HG02610 (cell line): ENCODE measurements around the gene MSRB3.

Experiments
- ATAC-seq: cut with Tn5 transposase; IDR thresholded peaks from one replicate; pipeline ENCODE4 v1.9.1; 2021; ENCODE audit warnings: mild to moderate bottlenecking, moderate library complexity; ENCODE audit not compliant: unreplicated experiment

Gene MSRB3

DNA sequence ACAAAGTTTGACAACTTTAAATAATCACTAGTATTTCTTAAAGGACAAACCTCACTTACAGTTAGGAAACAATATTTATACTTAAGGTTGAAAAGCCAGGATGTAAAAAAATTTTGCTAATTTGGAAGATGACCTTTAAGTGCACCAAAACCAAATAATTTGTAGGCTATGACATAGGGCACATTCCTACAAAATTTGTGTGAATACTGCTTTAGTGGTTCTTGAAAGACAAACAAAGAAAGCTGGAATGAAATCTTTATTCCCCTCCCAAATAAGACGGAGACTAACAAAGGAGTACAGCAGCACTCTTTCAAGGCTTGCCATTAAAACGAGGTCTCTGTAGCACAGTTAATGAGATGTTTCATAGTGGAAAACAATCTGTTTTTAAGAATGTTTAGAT lies 45.6 kb downstream of the MSRB3 start:
- ATAC-seq, result no peak

DNA sequence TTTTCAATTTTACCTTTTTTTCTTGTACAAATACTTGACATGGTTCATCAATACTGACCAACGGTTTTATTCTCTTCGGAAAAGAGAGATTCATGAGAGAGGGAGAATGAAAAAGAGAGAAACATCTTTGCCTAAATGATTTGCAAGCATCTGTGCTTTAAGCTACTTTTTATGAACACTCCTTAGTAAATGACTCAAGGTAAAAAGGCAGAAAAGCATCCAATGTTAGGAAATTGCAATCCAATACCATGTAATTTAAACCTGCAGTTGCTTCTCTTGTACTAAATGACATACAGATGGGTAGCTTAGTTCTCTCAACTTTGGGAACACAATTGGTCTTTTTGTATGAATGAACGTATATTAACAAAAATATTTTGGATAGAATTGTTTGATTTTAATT lies 46.1 kb downstream of the MSRB3 start:
- no peak for ATAC-seq

DNA sequence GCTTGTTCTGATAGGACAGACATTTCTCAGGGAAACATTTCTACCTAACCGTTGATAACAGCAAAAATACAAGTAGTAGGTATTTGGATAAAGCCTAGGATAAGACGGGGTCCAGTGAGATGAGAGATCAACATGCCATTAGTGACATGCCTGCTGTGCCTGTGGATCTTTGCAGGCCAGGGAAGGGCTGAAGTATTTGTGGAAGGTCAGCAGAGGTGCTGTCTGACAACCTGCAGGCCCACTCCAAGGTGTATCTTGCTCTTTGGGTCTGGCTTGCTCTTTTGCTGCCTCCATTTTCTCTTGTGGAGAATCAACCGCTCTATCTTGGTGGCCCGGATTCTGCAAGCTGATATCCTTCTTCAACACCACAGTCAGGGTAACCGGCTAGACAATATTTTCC lies 46.7 kb downstream of the MSRB3 start:
- ATAC-seq, result no peak

DNA sequence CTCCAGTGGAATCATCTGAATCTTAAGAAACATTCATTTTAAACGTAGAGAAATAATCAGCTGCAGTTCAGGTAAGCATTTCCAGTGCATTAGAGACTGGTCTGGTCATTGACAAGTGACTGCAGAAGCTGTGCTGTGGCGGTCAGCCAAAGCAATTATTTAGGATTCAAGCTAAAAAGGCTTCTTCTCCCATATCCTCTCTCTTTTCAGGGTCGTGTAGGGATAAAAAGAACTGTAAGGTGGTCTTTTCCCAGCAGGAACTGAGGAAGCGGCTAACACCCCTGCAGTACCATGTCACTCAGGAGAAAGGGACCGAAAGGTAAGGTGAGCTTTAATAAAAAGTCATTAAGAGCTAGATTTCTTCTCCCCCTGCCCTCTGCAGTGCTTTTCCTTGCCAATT lies 48.1 kb downstream of the MSRB3 start:
- no peak for ATAC-seq

DNA sequence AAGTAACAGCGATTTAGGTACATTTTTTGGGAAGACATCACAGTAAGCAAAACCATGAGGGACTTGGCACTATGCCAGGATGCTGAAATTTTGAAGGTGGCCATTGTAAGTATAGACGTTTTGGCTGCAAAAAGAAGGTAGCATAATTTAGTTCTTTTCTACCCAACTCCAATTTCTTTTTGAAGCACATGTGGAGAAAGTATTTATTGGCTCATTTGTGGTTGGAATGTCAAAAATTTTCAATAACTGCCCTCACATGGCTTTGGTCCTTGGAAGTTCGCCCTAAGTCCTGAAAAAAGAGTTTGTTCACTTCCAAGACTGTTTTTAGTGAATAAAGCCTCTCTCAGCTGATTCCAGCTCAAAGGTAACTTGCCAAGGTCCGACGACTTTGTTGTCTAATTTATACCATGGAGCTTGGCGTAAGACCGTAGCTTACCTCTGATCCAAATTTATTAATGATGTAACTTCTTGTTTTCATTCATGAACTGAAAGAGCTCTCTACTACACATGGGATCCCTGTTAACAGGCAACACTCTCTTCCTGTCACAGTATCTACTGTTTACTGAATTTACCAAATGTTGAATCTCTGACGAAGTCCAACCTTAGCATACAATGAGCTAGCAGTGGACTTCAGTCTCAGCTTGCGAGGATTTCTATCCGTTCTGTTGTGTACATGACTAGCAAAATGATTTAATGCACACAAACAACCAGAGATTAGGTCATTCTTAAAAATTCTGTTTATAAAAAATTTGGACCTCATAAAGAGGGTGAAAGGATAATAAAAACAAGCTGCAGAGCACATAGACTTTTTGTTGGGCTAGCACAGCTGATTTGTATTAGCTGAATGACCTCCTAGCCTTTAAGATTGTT lies 49.0 kb downstream of the MSRB3 start:
- no peak for ATAC-seq

DNA sequence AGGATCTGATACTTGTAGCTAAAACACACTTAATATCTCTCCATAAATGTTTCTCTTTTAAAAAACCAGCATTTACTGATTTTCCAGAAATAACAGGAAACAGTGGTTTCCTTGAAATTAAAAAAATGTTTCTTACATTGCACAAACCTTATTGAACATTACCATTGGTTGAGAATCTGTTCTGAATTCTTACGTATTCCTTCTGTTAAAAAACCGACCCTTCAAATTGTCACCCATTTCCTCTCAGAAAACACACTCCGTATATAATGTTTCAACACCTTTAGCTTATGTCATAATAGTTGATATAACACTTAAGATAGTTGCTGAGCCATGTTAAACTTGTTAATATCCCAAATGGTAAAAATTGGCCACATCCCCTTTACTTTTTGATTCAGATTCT lies 51.2 kb downstream of the MSRB3 start:
- ATAC-seq, result no peak

DNA sequence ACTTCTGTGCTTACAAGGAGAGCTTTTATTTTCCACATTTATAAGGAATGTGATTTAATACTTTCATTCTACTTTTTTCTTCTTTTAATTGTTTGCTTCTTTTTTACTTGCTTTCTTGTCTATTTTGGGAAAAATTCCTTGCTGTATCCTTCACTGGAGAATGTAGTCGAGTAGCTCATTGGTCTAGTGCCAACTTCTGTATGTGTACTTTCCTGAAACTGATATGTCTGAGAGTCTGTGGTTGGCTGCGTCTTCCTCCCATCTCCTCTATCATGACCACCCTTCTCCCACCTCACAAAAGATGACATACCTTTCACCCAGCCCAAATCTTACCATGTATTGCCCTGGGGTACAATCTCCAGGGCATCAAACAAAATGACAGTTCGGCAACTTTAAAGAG lies 51.8 kb downstream of the MSRB3 start:
- no peak for ATAC-seq

DNA sequence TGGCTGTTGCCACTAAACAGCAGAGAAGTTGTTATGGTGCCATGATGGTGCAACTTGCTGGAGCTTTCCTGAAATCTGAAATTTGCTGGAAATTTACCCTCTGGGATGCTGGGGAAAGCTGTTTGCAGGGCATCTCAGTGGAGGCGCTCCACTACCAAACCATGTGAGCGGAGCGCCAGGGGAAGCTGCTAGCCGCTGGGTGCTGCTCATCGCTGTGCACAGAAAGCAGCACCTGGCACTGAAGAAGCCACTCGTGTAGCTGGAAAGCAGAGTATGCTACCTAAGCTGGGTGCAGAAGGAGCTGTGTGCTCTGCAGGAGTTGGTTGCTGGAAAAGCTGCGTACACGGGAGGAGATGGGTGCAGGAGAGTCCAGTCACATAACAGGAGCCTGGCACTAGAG lies 53.0 kb downstream of the MSRB3 start:
- no peak for ATAC-seq

DNA sequence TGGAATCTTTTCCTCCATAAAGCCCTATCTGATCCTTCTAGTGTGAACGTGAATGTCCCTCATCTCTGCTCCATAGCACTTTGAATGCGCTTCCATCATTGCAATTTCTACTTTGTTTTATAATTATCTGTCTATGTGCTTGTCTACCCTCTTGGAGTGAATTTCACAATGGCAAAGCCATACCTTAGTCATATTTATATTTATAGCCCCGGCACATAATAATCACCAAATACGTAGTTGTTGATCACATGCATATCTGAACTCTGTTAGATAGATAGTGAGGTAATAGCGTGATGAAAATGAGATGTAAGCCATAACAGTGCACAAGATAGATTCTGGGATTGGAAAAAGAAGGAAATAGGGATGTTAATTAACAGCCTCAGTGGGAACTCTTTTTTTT lies 55.2 kb downstream of the MSRB3 start:
- ATAC-seq, result no peak

DNA sequence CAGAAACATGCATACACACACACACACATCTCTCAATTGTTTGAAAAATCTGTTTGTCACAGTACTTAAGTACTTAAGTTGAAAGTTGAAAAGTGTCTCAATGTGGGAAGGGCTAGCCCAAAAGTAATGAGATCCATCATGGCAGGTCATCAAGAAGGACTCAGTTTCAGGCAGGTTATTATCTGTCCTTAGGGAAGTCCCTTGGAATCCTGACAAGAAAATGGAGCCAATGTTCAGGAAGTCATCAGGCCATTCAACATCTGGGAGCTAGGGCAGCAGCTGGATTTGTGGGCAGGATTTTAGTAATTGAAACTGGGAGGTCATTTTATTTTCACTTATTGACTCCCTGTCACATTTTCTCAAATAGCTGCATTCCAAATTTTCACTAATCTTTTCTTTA lies 56.0 kb downstream of the MSRB3 start:
- no peak for ATAC-seq

DNA sequence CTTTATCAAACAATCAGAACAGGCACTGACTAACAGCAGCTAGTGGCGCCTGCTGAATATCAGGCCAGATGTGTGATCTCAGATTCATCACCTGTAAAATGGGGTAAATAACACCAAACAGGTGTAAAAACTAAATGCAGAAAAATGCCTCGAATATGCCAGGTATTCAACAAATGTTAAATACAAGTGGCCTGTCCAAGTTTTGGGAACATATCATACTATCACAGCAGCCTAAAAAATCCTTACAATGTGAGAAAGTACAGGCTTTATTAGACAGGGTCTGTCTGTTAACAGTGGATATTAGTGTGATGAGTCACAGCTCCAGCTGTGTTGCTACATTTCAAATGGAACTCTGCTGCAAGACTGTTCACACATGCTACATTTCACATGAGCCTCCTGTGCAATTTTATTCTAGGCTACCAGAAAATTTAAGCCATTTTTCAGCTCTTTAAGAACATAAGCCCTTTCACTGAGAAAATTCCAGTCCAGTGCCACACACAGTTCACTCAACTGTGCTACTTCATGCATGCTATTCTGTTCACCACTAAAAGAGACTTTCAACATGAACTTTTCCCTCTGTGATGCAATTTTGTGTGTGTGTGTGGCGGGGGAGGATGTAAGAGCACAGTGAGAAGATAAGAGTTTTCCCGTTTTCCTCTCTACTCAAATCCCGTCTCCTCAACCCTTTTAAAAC lies 56.7 kb downstream of the MSRB3 start:
- ATAC-seq, result no peak

DNA sequence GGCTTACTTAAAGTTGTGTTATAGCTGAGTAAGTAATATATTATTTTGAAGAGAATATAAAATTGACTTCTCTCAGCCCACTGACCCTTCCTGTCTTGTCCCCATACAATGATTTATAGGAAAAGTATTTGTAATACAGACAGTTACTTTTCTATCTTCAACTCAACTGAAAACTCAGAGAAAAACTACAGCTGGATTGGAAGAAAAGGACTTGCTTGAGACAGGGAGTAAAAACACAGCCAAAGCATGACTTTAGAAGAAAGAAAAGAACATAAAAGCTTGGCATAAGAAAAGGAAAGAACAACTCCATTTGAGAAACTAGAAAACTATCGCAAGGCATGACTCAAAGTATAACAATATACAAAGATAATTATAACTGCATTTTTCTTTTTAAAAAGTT lies 57.5 kb downstream of the MSRB3 start:
- no peak for ATAC-seq

DNA sequence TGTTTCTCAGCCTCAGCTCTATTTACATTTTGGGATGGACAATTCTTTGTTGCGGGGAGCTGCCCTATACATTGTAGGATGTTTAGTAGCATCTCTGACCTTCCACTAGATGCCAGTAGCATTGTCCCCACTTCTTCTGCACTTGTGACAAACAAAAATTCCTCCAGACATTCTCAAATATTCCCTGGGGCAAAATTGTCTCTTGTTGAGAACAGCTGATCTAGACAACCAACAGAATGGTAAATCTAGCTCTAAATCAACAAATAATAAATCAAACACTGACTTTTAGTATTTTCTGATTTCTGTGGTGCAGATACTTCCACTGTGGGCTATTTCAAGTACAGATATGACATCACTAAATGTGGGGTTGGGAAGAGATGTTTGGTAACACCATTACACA lies 60.7 kb downstream of the MSRB3 start:
- ATAC-seq, result no peak

DNA sequence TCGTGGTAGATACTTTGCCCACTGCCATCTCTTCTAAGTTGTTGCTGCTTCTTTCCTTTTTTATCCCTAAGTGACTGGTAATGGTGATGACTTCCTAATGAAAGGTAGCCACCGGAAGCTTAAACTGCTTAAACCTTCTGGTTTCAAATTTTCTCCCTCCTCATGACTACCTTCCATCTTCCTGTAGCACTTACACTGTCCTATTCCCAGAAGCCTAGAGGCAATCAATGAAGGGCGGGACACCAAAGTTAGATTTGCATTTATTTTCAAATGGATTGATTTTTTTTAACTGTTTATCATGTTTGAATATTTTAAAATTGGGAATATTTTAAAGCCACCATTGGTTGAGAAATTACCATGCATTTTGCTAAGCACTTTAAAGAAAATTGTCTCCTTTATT lies 64.7 kb downstream of the MSRB3 start:
- ATAC-seq, result no peak

DNA sequence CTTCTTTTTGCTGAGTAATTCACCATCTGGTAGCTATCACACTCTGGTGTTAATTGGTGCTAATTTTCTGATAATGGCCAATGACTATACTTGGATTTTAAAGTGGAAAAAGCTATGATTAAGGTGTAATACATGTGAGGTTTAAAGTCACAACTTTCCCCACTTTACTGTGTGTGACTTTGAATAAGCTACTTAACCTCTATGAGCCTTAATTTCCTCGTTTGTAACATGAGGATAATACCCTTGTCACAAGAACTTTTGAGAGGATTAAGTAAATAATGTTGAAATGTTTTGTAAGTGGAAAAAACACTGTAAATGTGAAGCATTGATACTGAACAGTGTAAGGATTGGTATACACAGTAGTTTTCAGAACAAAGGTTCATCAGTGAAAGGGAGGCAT lies 65.3 kb downstream of the MSRB3 start:
- ATAC-seq, result no peak

DNA sequence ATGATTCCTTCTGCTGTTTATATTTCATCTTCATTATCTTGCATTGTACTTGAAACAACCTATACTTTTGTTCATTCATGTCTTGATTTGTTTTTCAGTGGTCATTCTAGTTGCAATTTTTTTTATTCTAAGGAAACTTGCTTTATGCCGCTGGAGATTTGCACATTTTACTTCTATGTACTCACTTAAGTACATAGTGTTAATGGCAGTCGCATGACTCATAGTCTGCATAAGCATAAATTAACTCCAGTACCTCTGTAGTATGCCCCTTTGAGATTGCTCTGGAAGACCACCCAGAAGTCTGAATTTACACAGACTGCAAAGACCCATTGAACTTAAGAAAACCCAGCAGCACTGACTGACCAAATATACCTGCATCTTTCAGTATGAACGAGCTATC lies 77.0 kb downstream of the MSRB3 start:
- ATAC-seq, result no peak

DNA sequence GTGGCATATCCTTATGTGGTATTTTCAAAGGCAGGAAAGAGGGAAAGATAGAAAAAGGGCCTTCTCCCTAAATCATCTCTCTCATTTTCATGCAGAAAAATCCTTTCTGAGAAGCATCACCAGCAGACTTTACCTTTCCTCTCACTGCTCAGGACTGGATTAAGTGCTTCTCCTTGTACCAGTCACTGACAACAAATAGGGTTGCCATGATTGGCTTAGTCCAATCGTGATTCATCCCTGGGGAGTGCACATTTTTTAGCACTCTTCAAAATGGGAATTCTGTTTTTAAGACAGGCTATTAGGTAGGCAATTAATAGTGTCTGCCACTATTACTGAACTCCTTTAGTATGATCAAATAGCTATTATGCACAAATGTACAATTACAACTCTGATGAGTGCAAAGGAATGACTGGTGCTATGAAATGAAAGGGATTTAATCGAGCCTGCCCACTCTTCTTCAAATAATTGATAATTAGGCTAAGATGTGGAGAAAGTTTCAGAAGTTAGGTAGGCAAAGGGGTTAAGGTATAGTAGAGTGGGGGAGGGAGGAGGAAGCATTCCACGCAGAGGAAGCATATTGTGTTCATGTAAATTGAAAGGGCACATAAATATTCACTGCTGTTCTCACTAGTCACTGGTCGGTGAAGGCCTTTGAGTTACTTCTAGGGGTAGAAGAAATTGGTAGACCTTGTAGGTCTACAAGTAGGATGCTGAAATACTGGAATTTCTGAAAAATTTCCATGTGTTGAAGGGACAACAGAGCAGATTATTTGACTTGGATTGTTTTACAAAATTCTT lies 84.0 kb downstream of the MSRB3 start:
- ATAC-seq, result no peak

DNA sequence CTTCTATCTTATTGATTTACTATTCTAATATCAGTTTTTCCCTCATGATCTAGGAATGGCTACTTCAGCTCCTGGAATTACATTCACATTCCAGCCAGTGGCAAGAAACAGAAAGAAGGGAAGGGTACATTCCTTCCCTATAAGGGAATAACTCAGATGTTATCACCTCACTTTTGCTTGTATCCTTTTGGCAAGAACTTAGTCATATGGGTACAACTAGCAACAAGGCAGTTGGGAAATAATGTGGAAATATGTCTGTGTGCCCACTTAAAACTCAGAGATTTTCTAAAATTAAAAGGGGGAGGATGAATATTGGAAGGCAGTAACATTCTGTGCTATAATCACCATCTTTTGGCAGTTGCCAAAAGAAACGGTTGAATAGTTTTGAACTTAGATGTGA lies 85.6 kb downstream of the MSRB3 start:
- ATAC-seq, result no peak

DNA sequence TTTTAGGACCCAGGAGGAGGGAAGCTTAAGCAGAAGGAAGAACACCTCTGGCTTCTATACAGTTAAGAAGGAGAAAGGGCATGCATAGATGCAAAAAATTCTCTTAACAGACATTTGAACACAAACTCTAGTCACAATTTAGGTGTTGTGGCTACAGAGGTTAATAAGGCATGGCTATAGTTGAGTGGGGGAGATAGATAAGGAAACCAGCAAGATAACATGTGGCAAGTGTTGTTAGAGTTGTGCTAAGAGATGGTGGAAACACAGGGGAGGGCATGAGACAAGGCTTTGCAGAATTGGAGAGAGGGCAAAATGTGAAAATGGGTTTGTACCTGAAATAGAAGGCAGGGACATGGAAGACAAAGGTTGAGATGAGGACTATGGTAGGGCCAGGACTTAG lies 88.9 kb downstream of the MSRB3 start:
- no peak for ATAC-seq

DNA sequence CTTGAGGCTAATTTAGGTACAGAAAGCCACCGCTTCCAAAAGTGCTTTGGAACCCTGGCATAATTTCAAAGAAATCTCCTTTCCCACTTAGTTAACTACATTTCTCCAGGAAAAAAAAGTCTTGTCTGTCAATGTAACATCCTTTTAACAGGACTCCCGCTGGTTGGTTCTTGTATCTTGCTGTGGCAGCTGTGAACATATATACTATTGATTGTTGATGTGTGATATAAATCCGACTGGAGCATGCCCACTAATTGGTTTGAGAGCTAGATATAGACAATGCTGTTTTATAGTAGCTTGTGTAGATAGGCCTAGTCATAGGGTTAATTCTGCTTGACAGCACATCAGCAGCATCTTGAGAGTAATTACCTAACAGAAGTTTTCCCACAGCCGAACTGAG lies 89.6 kb downstream of the MSRB3 start:
- ATAC-seq, result no peak

DNA sequence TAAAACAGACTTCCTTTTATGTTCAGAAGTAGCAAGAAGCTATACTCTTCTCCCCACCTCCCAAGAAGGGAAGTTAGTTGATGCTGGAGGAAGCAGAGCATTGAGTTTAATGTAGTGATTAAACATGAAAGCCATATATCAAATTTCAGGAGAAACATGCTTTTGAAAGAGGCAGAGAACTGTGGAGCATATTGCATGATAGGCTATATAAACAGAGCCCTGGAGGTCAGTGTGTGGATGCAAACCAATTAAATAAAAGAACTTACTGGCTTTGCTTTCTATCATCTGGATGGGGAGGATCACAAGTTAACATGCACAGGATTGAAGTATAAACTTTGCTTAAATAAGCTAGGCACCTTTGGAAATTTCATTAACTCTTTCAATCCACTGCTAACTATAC lies 94.1 kb downstream of the MSRB3 start:
- no peak for ATAC-seq

DNA sequence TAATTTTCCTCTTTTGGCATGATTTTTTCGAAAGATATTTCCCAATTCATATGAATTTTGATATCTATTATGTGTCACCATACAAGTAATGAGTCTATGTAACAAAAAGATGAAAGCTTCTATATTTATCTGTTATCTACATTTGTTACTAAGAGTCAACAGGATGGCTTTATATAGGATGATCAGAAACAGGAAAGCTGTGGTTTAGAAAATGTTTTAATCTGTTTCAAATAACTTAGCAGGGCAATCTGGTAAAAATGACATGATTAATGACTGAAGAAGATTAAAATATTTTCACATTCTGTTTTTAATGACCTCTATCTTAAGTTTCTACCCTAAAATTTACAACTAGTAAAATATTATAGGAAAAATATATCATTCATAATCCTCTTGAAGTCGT lies 105.8 kb downstream of the MSRB3 start:
- ATAC-seq, result no peak
